Measurements from ENCODE around the gene XBP1.
"Not testable (repeated sequence)": the region's sequence is repeated elsewhere in the genome, so short reads cannot be mapped to it uniquely, and the experiment has no call there.

The XBP1 gene

DNA sequence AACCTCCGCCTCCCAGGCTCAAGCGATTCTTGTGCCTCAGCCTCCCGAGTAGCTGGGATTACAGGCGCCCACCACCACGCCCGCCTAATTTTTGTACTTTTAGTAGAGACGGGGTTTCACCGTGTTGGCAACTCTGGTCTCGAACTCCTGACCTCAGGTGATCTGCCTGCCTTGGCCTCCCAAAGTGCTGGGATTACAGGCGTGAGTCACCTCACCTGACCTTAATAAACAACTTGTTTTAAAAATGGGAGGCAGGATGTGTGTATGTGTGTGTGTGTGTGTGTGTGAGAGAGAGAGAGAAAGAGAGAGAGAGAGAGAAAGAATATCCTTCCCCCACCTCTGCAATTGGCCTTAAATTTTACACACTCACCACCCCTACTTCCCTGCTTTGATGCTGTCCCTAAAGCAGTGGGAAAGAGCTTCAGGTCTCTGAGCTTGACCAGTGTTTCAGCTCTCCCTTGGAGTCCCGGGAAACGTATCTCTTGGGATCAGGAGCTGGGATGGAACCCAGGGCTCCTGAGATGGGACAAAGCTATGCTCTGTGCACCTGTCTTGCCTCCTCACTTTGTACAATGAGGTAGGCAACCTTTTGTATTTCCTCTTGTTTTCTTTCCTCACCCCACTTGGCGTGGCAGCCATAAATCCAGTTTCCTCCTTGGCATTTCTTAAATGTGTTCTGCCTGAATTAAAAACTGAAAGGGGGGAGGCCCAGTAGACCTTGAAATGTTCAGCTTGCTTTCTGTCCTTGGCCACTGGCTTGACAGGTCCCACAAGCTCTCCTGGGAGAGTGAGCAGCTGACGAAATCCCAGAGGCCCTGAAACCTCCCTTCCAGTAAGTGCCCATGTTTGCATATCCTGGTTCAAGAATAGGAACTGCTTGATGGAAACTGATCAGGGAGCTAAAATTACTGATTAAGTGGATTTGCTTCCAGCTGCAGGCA, 17.8 kb upstream of the XBP1 start:
- no peak for DNase-seq

DNA sequence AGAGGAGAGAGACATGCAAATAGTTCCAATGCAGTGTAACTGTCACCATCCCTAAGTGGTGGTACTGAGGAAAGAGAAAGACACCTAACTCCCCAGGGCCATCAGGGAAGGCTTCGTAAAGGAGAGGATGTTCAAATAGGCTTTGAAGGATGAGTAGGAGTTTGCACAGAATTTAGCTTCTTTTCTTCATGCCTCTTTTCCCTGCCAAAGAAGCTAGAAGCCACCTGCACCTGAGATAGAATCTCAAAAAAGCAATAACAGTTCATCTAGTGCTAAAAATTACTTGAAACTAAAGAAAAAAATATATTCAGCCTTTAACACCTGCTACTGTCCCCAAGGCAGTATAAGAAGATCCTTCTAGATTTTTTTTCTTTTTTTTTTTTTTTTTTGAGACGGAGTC, 16.7 kb upstream of the XBP1 start:
- no peak for DNase-seq

DNA sequence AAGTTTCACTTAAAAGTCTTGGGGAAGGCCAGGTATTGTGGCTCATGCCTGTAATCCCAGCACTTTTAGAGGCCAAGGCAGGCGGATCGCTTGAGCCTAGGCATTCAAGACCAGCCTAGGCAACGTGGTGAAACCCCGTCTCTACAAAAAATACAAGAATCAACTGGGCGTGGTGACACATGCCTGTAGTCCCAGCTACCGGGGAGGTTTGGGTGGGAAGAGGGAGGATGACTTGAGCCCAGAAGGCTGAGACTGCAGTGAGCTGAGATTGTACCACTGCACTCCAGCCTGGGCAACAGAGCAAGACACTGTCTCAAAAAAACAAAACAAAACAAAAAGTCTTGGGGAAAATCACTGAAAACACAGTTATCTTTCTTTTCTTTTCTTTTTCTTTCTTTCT, 15.4 kb upstream of the XBP1 start:
- no peak for DNase-seq

DNA sequence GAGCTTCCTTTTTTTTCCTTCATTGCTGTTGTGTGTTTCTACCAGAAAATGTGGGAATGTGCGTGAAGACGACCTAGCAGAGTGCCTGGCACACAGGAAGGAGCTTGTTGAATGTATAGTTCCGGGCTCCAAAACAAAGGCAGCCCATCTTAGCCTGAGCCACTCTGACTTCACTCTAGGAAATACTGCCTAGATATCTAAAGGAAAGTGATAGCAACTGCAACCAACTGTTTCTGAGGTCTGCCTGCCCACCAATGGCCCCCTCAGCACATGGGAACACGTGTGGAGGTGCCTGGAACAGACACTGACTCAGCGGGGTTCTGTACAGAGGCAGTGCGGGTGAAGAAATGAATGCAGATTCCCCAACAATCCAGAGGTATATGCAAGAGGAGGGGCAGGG, 14.7 kb upstream of the XBP1 start:
- no peak for DNase-seq

DNA sequence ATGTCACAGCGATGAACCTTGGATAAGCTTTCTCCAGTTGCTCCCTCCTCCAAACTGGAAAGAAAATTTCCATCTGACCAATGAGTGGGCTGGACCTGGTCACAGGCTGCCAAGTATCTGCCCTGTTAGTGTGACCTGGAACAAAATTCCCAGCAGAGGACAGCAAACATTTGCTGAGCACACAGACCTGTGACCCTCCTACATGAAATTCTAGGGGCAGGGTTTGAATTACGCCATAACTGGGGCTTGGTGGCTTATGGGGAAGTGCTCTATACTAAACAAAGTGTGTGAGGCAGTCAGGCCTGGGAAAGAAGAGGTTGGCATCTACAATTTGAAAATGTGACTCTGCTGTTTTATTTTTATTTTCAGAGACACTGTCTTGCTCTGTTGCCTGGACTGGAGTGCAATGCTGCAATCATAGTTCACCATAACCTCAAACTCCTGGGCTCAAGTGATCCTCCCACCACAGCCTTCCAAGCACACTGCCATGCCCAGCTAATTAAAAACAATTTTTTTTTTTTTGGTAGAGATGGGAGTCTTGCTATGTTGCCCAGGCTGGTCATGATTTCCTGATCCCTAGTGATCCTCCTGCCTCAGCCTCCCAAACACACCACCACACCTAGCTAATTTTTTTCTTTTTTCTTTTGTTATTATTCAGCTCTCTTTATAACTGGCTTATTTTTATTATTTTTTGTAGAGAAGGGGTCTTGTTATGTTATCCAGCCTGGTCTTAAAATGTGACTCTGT, 13.6 kb upstream of the XBP1 start:
- no peak for DNase-seq

DNA sequence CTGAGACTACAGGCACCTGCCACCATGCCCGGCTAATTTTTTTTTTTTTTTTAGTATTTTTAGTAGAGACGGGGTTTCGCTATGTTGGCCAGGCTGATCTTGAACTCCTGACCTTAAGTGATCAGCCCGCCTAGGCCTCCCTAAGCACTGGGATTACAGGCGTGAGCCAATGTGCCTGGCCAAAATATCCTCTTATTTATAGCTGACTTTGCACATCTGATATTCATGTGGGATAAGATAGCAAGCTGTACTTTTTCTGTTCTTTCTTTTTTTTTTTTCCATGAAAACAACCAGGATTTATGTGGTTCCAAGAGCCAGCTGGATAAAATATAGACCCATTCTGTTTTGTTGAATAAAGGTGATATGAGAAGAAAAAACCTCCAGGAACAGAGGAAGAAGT, 12.1 kb upstream of the XBP1 start:
- no peak for DNase-seq

DNA sequence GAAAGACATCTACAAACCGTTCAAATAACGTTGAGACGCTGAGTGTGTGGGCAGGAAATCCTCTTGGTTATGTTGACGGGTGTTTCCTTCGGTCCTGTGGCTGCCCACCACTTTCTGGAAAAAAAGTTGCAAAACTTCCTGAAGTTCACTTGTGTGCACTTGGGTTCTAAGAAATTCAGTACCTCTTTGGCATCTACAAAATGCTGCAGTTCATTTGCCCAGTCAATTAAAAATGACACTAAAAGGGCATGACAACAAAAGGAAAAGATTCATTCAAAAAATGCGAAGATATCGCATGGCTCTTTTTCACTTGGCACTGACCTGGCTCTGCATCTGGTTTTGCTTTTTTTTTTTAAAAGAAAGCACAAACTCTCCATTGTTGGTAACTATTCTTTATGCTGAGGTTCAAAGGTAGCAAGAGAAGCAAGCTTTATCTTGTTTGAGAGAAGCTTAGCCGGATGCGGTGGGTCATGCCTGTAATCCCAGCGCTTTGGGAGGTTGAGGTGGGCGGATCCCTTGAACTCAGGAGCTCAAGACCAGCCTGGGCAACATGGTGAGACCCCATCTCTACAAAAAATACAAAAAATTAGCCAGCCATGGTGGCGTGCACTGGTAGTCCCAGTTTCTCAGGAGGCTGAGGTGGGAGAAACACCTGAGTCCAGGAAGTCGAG, 10.6 kb upstream of the XBP1 start:
- no peak for DNase-seq

DNA sequence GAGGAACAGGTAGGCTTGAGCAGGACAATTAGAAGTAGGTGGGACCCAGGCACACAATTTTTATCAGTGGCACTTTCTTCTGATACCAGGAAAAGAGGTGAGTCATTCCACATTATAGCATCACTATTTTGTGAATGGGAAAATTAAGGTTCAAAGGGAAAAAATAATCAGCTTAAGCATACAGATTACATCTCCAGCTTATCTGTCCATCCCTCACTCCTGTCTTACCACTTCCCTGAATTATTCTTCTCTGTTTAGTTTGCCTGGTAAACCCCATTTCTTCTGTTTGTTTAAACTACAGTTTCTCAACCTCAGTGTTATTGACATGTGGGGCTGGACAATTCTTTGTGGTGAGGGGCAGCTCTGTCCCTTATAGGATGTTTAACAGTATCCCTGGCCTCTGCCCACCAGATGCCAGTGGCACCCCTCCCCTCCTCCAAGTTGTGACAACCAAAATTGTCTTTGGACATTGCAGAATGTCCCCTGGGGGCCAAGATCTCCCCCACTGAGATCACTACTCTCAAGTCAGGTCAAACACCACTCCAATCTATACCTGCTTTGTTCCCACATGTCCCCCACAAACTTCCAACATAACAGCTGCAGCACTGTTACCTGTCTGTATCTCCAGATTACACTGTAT, 8.5 kb upstream of the XBP1 start:
- DNase-seq = no peak

DNA sequence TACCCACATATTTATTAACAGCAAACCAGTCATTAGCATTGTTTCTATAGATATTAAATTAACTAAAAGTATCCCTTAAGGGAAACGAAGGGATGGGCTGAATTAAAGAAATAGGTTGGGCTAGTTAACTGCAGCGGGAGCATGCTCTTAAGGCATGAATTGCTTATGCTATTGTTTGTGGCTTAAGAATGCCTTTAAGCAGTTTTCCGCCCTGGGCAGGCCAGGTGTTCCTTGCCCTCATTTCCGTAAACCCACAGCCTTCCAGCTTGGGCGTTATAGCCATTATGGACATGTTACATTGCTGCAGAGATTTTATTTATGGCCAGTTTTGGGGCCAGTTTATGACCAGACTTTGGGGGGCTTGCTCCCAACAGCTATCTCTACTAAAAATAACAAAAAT, 5.1 kb upstream of the XBP1 start:
- not testable (repeated sequence) for DNase-seq

DNA sequence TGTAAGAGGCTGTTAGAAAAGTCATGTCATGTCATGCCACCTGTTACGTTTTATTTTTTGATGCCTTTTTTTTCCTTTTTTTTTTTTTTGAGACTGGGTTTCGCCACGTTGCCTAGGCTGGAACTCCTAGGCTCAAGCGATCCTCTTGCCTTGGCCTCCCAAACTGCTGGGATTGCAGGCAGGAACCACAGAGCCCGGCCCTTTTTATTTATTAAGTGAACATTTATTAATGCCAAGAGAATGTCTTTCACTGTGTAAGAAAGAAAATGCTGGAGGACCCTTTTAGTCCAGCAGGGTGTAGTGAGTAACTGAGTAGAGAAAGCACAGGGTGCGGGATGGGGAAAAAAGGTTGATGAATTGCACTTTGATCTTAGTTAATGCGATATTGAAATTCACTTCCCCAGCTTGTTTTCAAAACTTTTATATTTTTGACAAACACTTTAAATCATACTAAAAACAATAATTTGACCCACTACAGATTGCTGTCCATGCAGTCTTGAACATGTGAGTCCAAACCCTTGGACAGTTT, 2.3 kb upstream of the XBP1 start:
- DNase-seq = no peak

DNA sequence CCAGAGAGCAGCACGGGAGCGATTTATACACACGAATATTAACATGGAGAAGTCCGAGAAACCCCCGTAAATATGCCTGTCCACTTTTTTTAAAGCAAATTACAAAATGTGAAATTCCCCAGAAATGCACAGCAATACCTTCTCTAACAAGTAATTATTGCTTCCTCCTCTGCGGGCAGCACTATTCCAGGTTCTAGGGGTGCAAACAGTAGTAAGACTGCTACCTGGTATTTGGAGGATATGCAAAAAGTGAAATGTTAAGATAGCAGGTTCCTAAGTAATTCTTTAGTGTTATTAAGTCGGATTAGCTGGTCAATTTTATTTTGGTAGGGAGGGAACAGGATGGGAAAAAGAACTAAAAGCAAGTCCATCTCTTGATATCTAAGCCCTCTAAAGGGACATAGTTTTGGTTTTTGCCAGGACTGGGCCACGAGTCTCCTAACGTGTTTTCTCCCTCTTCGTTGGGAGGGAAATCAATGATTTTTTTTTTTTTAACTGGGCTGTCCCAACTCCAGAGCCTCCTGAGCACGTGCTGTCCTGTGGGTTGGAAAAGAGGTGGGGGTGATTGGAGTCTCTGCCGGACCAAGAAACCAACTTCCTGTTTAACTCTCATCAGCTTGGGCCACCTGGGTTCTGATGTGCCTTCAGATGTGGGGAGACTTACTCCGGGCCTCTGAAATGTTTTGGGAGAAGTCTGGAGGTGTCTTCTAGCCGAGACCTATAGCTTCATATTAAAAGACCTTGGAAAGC, 1.7 kb upstream of the XBP1 start:
- no peak for DNase-seq

DNA sequence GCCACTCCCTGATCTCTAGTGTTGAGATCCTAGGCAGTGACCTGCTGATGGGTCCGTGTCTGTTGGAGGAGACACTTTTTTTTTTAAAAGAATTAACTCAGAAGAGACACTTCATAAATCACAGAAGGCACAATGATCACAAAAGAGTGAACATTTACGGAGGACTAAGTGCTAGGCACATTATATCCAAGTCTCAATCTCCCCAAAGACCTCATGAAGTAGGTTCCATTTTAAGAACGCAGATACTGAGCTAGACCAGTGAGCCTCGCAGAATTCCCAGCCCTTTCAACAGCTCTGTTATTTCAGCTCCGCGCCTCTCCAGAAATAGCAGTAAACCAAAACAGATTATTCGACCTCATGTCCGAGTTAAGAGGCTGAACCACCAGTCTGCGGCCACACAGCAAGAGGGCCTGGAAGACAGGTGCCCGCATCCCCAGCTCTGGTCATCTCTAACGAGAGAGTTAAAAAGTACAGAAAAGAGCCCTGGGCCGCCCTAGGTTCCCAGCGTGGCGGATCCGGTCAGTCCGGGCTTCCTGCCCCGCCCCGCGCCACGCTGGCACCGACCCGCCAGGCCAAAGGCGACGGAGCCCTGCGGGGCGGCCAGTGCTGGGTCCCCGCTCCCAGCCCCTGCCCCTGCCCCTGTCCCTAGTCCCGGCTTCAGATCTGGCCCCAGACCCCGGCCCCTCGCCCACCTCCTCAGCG, 612 bp downstream of the XBP1 start:
- no peak for DNase-seq

DNA sequence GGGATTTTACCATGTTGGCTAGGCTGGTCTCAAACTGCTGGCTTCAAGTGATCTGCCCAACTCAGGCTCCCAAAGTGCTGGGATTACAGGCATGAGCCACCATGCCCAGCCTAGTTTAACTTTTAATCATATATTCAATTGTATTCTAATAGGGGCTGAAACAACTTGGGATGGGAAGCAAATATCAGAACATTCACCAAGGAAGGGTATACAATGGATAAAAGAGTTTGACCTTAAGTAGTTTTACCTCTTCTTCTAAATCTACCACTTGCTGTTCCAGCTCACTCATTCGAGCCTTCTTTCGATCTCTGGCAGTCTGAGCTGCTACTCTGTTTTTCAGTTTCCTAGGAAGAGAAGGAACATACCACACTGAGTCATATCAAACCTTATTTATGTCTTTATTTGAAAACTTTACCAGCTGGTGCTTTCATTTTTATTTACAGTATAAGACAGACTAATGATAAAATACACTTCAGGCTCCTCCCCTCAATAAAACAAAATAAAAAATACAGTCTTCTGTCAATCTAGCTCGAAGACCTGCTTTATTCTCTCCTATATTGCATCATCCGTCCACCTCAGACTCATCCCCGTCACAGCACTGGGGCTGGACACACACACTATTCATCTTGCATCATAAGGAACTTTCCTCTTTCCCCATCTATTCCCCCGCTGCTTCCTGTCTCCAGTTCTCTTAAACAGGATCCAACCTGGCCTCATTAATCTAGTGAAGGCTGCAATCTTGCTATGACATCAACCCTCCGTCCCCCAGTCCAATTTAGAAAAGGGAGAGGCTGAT, 1.4 kb downstream of the XBP1 start:
- peak; percentile 23 for DNase-seq

DNA sequence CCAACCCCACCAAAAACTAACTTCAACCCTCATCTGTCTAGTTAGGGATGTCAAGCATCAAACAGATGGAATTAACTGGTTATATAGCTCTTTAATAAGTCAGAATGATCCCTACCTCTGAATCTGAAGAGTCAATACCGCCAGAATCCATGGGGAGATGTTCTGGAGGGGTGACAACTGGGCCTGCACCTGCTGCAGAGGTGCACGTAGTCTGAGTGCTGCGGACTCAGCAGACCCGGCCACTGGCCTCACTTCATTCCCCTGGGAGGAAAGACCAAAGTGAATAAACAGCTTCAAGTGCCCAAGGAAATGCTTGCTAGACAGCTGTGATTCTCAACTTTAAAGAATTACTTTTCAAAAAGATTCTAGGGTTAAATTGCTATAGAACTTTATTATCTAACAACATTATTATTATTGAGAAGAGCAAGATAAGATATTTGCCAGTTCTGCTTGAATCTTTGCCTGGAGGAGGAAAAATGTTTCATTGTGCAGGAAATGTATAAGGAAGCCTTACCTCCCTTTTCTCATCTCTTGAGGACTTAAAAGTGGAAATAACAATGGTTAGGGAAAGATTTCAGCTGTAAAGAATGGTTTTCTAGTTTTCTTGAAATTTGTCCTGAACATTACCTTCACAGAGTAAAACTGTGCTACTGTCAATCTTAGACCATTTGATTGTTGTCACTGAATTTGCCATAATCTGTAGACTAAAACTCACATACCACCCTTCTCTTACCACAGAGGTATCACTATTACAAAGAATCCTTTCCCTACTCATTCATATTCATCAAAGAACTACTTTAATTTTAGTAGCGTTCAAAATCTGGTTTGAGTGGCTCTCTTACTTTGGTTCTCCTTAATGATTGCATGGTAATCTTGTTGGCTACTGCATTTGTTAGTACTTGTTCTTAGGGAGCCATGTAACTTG, 4.2 kb downstream of the XBP1 start:
- no peak for DNase-seq

DNA sequence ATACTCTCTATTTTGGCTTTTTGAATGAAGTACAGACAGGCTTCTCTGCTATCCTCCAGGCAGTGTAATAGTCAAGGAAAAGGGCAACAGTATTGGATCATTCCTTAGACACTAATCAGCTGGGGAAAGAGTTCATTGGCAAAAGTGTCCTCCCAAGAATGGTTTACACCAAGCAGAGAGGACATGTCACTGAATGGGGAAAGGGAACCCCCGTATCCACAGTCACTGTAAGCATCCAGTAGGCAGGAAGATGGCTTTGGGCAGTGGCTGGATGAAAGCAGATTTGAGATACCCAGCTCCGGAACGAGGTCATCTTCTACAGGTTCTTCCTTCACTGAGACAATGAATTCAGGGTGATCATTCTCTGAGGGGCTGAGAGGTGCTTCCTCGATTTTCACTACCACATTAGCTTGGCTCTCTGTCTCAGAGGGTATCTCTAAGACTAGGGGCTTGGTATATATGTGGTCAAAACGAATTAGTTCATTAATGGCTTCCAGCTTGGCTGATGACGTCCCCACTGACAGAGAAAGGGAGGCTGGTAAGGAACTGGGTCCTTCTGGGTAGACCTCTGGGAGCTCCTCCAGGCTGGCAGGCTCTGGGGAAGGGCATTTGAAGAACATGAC, 5.2 kb downstream of the XBP1 start:
- DNase-seq = no peak

DNA sequence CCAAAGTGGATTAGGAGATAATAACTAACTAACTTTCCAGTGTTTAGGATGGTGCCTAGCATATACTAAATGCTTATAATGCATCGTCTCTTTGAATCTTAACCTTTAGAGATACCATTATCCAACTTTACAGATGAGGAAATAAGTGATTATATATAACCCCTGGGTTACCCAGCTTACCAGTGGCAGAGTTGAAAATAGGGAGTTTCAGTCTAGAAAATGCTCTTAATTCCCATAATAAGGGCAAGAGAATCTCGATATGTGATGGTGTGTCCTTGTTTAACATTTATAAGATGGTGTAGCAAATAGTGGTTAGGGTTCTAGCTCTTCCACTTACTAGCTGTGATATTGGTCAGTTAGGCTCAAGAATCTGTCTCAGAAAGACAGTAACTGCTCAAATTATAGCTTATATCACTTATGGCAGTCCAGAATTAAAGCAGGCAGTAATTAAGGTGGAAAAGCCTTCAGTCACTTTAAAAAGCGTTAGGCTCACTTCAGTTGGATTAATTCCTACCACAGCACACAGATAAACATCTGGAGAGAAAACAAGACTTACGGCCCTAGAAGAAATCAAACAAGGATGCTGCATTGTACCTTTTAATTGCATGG, 6.3 kb downstream of the XBP1 start:
- DNase-seq = no peak

DNA sequence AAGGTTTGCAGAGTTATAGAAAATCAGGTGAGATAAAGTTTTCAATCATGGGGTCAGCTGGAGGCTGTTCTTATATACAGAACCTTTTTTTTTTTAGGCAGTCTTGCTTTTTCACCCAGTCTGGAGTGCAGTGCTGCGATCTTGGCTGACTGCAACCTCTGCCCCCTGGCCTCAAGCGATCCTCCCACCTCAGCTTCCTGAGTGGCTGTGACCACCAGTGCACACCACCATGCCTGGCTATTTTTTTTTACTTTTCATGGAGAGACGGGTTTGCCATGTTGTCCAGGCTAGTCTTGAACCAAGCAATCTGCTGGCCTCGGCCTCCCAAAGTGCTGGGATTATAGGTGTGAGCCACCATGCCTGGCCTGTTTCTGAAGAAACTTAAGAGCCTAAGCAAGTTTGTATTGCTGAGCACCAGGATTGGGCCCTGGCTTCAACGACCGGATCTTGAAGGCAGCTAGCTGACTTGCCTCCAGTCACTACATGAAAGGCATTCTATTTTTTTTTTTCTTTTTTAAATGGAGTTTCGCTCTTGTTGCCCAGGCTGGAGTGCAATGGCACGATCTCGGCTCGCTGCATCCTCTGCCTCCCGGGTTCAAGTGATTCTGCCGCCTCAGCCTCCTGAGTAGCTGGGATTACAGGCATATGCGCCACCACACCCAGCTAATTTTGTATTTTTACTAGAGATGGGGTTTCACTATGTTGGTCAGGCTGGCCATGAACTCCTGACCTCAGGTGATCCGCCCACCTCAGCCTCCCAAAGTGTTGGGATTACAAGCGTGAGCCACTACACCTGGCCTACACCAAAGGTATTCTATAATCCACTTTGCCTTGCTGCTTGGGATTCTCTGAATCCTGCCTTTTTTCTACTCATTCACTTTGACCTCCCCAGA, 7.6 kb downstream of the XBP1 start:
- no peak for DNase-seq
